Keratinocyte (primary cell): ENCODE measurements around the gene MKRN2.

ENCODE experiments used
- CTCF ChIP-seq, 3 experiments: IDR thresholded peaks in 1 of 3; conservative IDR thresholded peaks in 1 of 3; optimal IDR thresholded peaks in 1 of 3; 2 replicates in 2 of 3; 3 replicates in 1 of 3; pipeline versions ENCODE3 to v1.5.1; 2011; ENCODE audit warnings: low read length in 3 of 3, mild to moderate bottlenecking in 3 of 3, moderate library complexity in 2 of 3, control low read depth in 1 of 3, inconsistent platforms in 1 of 3; ENCODE audit not compliant: insufficient read depth in 2 of 3; ENCODE audit errors: extremely low read depth in 1 of 3
- EZH2 ChIP-seq: IDR thresholded peaks from one replicate; pipeline ENCODE4 v1.6.1; 2012; ENCODE audit warnings: inconsistent platforms, mild to moderate bottlenecking, low read length, moderate library complexity

GRCh38 chr3:12584083-12584482, 27.2 kb downstream of the MKRN2 start:
- no peak for TF ChIP-seq CTCF (optimal IDR thresholded peaks at IDR 0.05 in 1 of 3, IDR thresholded peaks at IDR 0.05 in 1 of 3, conservative IDR thresholded peaks at IDR 0.05 in 1 of 3; ENCODE audit: extremely low read depth in 1 of 3, insufficient read depth in 2 of 3, low read length in 3 of 3)
- no peak for TF ChIP-seq EZH2
